T-cell (primary cell): Measurements from ENCODE around the gene RUNX3. TPM values are rescaled to one million over a fixed set of nuclear protein-coding genes. Genes with fewer than 3 reads are reported as not detected.

ENCODE experiments used
- ATAC-seq, 4 experiments: fragments of 200-7000 bp in 3 of 4; fragments of 150-1000 bp in 1 of 4; cut with Tn5 transposase; replicated peaks in 1 of 4; 1 replicate in 3 of 4; 2 replicates in 1 of 4; pipeline ENCODE4 v1.10.0; 2021; ENCODE audit warnings: moderate library complexity in 3 of 4, mild to moderate bottlenecking in 2 of 4, moderate number of reproducible peaks in 1 of 4
- CTCF ChIA-PET, 2 donors: fragments of 300-600 bp; sonication (Branson Sonifier 250); formaldehyde crosslinking; loops; one replicate each; lab custom pipeline; 2022; ENCODE audit warnings: antibody characterized with exemption in 2 of 2; lab: Charles Lee
- POLR2A ChIA-PET, 2 donors: fragments of 300-600 bp; sonication (Branson Sonifier 250); formaldehyde crosslinking; loops; one replicate each; lab custom pipeline; 2022; ENCODE audit warnings: antibody characterized with exemption in 2 of 2; lab: Charles Lee
- DNase-seq, 35 experiments: peaks; one replicate each; pipeline versions ENCODE4 v3.0.0 to v3.0.0-alpha.2; 2013 to 2023
- H3K27ac ChIP-seq: one replicate; pipeline ENCODE4 v1.5.1; 2013; ENCODE audit warnings: low read length
- H3K27me3 ChIP-seq, 2 experiments: replicated peaks in 1 of 2; 1 replicate in 1 of 2; 2 replicates in 1 of 2; pipeline versions ENCODE4 v1.6.1 to v1.7.0; 2013; ENCODE audit warnings: low read length in 1 of 2, mixed read lengths in 1 of 2; ENCODE audit not compliant: control insufficient read depth in 2 of 2, insufficient read depth in 2 of 2; ENCODE audit errors: extremely low read depth in 1 of 2
- H3K36me3 ChIP-seq, 2 donors: 1 replicate in 1 of 2; 2 replicates in 1 of 2; pipeline versions ENCODE4 v1.6.1 to v1.7.0; 2013; ENCODE audit warnings: low read length in 1 of 2; ENCODE audit not compliant: control insufficient read depth in 2 of 2, insufficient read depth in 1 of 2; ENCODE audit errors: extremely low read depth in 1 of 2
- H3K4me1 ChIP-seq, 2 experiments: 1 replicate in 1 of 2; 2 replicates in 1 of 2; pipeline versions ENCODE4 v1.6.1 to v1.7.0; 2013; ENCODE audit warnings: low read length in 2 of 2, mixed read lengths in 1 of 2; ENCODE audit not compliant: insufficient read depth in 2 of 2, control insufficient read depth in 1 of 2; ENCODE audit errors: extremely low read depth in 1 of 2
- H3K4me3 ChIP-seq, 2 donors: 1 replicate in 1 of 2; 2 replicates in 1 of 2; pipeline versions ENCODE4 v1.5.1 to v1.7.0; 2013; ENCODE audit warnings: mild to moderate bottlenecking in 2 of 2, low read length in 1 of 2, moderate library complexity in 1 of 2; ENCODE audit not compliant: control insufficient read depth in 1 of 2; ENCODE audit errors: extremely low read depth in 1 of 2
- H3K9me3 ChIP-seq: 2 replicates; pipeline ENCODE4 v1.7.0; 2013
- H3K27ac Mint-ChIP-seq, 2 donors: one replicate each; pipeline ENCODE4 v1.8.0; 2020 to 2021; ENCODE audit warnings: mild to moderate bottlenecking in 2 of 2, mixed read lengths in 2 of 2
- H3K27me3 Mint-ChIP-seq, 2 donors: one replicate each; pipeline ENCODE4 v1.8.0; 2021 to 2022; ENCODE audit warnings: mixed read lengths in 2 of 2
- H3K36me3 Mint-ChIP-seq: one replicate; pipeline ENCODE4 v1.8.0; 2021; ENCODE audit warnings: mixed read lengths
- H3K4me1 Mint-ChIP-seq, 3 donors: one replicate each; pipeline ENCODE4 v1.8.0; 2020 to 2022; ENCODE audit warnings: mixed read lengths in 3 of 3, mild to moderate bottlenecking in 1 of 3
- H3K4me3 Mint-ChIP-seq, 3 donors: one replicate each; pipeline ENCODE4 v1.8.0; 2020 to 2022; ENCODE audit warnings: mild to moderate bottlenecking in 3 of 3, mixed read lengths in 3 of 3, moderate library complexity in 3 of 3
- H3K9me3 Mint-ChIP-seq, 3 donors: one replicate each; pipeline ENCODE4 v1.8.0; 2020 to 2022; ENCODE audit warnings: mixed read lengths in 3 of 3
- WGBS: methylation state at CpG from one replicate; pipeline ENCODE4 v1.1.5; 2013; ENCODE audit warnings: missing lambda C conversion rate; ENCODE audit not compliant: insufficient coverage; 5-methylcytosine and 5-hydroxymethylcytosine counted together
- total RNA-seq, 35 experiments: library from RNA in 6 of 35; stranded (reverse) in 6 of 35; fragments of 120-200 nt in 1 of 35; gene quantifications; one replicate each; pipeline versions ENCODE4 v1.2.1 to v1.2.4 and lab custom pipeline; 2013 to 2026

Gene RUNX3
- total RNA-seq, 5 donors from 2014 or later (not counting 1 experiment from before 2014, with no cell fraction given), result 140 to 220 (median 145) TPM

DNA sequence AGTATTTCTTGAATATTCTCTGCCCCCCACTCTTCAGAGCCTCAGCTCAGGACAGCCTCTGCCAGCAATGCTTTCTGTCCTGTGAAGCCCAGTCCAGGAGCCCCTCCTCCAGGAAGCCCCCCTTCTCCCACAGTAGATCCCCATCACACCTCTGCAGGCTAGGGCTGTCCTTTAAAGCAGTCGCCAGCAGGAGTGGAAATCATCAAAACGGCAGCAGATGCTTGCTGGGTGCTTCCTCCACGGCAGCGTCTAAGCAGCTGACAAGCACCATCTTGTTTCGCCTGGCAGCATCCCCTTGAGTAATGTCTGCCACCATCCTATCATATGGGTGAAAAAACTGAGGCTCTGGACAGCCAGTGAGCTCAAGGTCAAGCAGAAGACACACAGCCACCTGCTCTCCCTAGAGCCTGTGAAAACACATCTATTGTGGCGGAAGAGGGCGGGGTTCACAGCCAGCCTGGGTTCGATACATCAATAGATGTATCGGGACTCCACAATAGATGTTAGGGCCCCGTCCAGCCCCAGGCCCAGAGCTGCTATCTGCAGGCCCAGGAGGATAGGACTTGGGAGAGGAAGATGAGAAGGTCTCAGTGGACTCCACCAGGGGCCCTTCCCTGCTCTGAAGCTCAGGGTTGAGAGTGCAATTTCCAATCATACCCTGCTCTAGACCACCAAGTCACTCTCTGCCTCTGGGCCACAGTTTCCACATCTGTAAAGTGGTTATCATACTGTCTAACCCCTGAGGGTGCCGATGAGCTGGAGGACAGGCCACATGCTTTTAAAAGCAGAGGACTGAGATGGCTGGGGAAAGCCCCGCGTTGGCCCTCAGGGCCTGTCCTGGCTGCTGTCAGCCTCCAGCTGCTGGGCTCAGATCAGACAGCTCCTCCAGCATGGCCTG lies 17.5 kb downstream of the RUNX3 start:
- ChIA-PET CTCF (interaction anchor here (0.7 to 1.5 kb wide), 4 partner anchors 14 to 18 kb away, joined by 3 to 5 read pairs (median 4); partner anchors contain the start of gene RUNX3 (in 2 of the 2)), POLR2A (interaction anchor here (0.5 to 5.7 kb wide), 5 partner anchors 9 to 41 kb away, joined by 5 to 91 read pairs (median 7); partner anchors contain the start of gene RUNX3 (in 1 of the 2))
- H3K9me3 Mint-ChIP-seq, result no peaks in the 10 kb centered on the region
- no peaks in the 10 kb centered on the region for H3K27me3 ChIP-seq
- H3K4me1 ChIP-seq, result peaks cover 0 to 98% of the 10 kb centered on the region in 2 experiments
- H3K9me3 ChIP-seq, result no peaks in the 10 kb centered on the region
- H3K4me1 Mint-ChIP-seq, result peaks cover 57 to 93% (median 84%) of the 10 kb centered on the region in 3 donors
- H3K27ac ChIP-seq, result peak overlapping the region; percentile 96
- 44% methylated on average over 9 of the region's 13 CpGs for WGBS
- ATAC-seq (no peak), DNase-seq (peak in 3 of 35 experiments; percentile 22 to 62 (median 42))
- peaks cover 33 to 92% of the 10 kb centered on the region in 2 donors for H3K36me3 ChIP-seq
- H3K4me3 Mint-ChIP-seq, result peak overlapping the region in 1 of 3 donors; percentile 42
- no peak overlapping the region for H3K4me3 ChIP-seq
- peak overlapping the region; percentile 93 to 97 for H3K27ac Mint-ChIP-seq
- peaks cover 47% of the 10 kb centered on the region for H3K36me3 Mint-ChIP-seq
- no peaks in the 10 kb centered on the region for H3K27me3 Mint-ChIP-seq

DNA sequence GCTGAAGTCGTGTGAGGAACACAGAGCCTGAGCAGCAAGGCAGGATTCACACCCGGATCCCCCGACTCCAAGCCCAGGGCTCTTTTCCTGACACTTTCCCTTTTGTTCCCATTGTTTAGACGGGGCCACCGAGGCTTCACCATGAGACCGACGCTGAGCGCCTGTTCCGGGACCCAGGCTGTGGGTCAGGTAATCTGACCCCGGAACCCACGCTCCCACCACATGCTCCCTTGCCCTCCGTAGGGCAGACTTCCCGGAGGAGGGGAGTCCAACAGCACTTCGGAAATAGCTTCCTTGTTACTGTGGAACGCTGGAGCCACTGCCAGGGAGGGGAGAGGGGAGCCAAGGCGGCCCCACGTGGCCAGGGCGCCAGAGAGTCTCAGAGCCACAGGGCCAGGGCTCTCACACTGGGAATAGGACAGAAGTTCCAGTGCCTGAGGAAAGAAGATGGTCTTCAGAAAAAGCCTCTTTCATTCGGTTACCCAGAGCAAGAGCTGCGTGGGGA lies 18.4 kb downstream of the RUNX3 start:
- peaks cover 48% of the 10 kb centered on the region for H3K36me3 Mint-ChIP-seq
- peaks cover 57 to 90% (median 78%) of the 10 kb centered on the region in 3 donors for H3K4me1 Mint-ChIP-seq
- no peaks in the 10 kb centered on the region for H3K9me3 Mint-ChIP-seq
- Histone ChIP-seq H3K27ac (peak overlapping the region; percentile 96), H3K27me3 (no peaks in the 10 kb centered on the region), H3K36me3 (peaks cover 36 to 91% of the 10 kb centered on the region in 2 donors), H3K4me1 (peaks cover 0 to 97% of the 10 kb centered on the region in 2 experiments), H3K9me3 (no peaks in the 10 kb centered on the region), H3K4me3 (no peak overlapping the region)
- WGBS, result 87% methylated on average over 18 of the region's 20 CpGs
- peak overlapping the region in 1 of 3 donors; percentile 37 for H3K4me3 Mint-ChIP-seq
- DNase-seq (no peak), ATAC-seq (no peak)
- H3K27ac Mint-ChIP-seq, result peak overlapping the region; percentile 93 to 97
- no peaks in the 10 kb centered on the region for H3K27me3 Mint-ChIP-seq
- ChIA-PET CTCF (interaction anchor here in 1 of 2 donors (0.6 to 1.5 kb wide), 6 partner anchors 13 to 64 kb away, joined by 3 to 11 read pairs (median 4); partner anchors contain the start of gene RUNX3), POLR2A (interaction anchor here (0.5 to 5.7 kb wide), 7 partner anchors 11 to 154 kb away, joined by 3 to 91 read pairs (median 5); partner anchors contain the start of gene RUNX3 (in 1 of the 2))

DNA sequence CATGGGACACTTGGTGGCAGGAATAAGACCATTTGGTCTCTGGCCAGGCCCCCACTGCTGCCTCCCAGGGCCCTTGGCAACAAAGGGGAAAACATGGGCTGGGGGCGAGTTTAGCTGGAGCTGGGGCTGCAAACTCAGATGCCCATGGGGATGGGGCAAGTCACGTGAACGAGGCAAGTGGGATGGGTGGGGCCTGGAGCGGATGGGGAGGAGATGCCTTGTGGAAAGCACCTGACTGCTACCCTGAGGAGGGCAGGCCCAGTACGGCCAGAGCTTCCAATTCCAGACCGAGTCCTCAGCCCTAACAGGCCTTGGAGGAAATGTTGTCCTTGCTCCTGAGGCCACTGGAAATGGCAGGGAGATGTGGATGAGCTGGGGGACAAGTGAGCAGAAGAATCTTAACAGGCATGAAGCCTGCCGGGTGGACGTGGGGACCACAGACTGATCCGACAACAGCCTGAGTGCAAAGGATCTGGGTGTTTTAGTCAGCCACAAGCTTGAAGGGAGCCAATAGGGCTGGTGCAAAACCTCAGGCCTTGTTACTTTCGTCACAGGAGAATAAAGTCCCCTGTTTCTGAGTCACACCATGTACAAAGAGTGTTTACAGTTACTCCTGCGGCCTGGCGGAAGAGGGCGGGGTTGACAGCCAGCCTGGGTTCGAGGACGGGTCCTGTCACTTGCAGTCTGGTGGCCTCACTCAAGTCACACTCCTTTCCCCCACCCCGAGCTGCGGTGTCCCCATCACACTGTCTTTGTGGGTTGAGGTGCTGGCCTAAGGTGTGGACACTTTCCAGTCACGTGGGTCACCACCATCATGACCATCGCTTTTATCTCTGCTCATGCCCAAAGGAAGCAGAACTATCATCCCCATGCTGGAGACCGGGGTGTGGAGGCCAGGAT lies 19.1 kb downstream of the RUNX3 start:
- Histone ChIP-seq H3K36me3 (peaks cover 36 to 91% of the 10 kb centered on the region in 2 donors), H3K4me3 (peak overlapping the region in 1 of 2 donors; percentile 25), H3K4me1 (peaks cover 0 to 97% of the 10 kb centered on the region in 2 experiments), H3K27ac (peak overlapping the region; percentile 96), H3K27me3 (no peaks in the 10 kb centered on the region), H3K9me3 (no peaks in the 10 kb centered on the region)
- Mint-ChIP-seq H3K27ac (peak overlapping the region; percentile 93 to 97), H3K9me3 (no peaks in the 10 kb centered on the region), H3K4me1 (peaks cover 57 to 86% (median 75%) of the 10 kb centered on the region in 3 donors), H3K27me3 (no peaks in the 10 kb centered on the region), H3K36me3 (peaks cover 51% of the 10 kb centered on the region), H3K4me3 (peak overlapping the region; percentile 37 to 65 (median 62))
- 61% methylated on average over 11 of the region's 20 CpGs for WGBS
- DNase-seq, result peak; percentile 43 to 92 (median 81)
- peak; percentile 83 to 88 (median 86) for ATAC-seq
- CTCF ChIA-PET, result interaction anchor here in 1 of 2 donors (0.6 to 1.4 kb wide), 6 partner anchors 14 to 155 kb away, joined by 3 to 11 read pairs (median 4); partner anchors contain the start of gene RUNX3
- POLR2A ChIA-PET, result interaction anchor here (0.6 to 5.7 kb wide), 8 partner anchors 10 to 155 kb away, joined by 3 to 91 read pairs (median 4); partner anchors contain the start of gene RUNX3 (in 1 of the 2)

DNA sequence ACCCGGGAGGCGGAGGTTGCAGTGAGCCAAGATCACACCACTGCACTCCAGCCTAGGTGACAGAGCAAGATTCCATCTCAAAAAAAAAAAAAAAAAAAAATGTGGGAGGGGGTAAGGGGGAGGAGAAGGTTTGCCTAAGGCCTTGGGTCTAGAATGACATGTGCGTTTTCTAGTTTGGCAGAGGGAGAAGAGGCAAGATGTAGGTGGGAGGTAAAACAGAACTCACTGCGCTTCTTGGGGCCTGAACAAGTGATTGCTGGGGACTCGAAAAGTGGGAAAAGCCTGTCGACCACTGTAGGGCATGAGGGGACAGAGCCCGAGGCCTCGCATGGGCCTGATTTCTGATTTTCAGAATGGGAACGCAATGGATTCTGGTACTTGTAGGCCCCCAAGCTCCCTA lies 19.9 kb downstream of the RUNX3 start:
- ATAC-seq (no peak), DNase-seq (no peak)
- Histone ChIP-seq H3K4me3 (peak overlapping the region in 1 of 2 donors; percentile 25), H3K27ac (peak overlapping the region; percentile 96), H3K36me3 (peaks cover 33 to 91% of the 10 kb centered on the region in 2 donors), H3K4me1 (peaks cover 0 to 97% of the 10 kb centered on the region in 2 experiments), H3K27me3 (no peaks in the 10 kb centered on the region), H3K9me3 (no peaks in the 10 kb centered on the region)
- Mint-ChIP-seq H3K36me3 (peaks cover 48% of the 10 kb centered on the region), H3K4me3 (peak overlapping the region in 1 of 3 donors; percentile 37), H3K4me1 (peaks cover 52 to 78% (median 69%) of the 10 kb centered on the region in 3 donors), H3K27ac (peak overlapping the region; percentile 93 to 97), H3K9me3 (no peaks in the 10 kb centered on the region), H3K27me3 (no peaks in the 10 kb centered on the region)
- WGBS, result 97% methylated on average over 7 of the region's 9 CpGs
- ChIA-PET POLR2A (interaction anchor here in 1 of 2 donors (0.6 to 5.7 kb wide), 2 partner anchors 15 to 44 kb away, joined by 3 to 91 read pairs; partner anchors contain the start of gene RUNX3), CTCF (interaction anchor here in 1 of 2 donors (1.4 kb wide), 1 partner anchor 20 kb away, joined by 9 read pairs; the partner anchor contains the start of gene RUNX3)

DNA sequence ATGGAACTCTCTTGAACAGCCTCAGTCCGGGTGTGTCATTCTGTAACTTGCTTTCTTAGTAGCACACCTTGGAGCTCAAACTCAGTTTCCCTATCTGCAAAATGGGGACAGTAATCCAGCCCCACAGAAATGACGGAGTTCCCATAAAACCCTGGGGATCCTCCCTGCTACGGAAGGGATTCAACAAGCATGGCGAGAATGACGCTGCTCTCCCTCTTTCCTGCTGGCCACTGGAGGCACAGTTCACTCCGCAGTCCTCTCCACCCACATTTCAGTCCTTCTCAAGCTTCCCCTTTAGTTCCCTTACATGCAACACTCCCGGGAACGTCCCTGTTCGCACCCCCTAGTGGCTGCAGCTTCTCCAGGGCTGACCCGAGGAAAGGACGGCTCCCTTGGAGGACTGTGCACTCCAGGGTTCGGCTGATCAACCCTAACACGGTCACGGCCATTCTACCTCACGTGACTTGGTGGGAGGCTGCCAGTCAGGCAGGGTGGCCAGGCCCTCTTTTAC lies 20.6 kb downstream of the RUNX3 start:
- DNase-seq, result no peak
- no peaks in the 10 kb centered on the region for H3K27me3 Mint-ChIP-seq
- ChIA-PET POLR2A (interaction anchor here (0.5 to 0.9 kb wide), 4 partner anchors 14 to 587 kb away, joined by 3 read pairs; no protein-coding TSS in a partner anchor), CTCF (interaction anchor here in 1 of 2 donors (0.7 kb wide), 1 partner anchor 192 kb away, joined by 3 read pairs; no protein-coding TSS in a partner anchor)
- H3K4me3 Mint-ChIP-seq, result peak overlapping the region in 1 of 3 donors; percentile 2
- Histone ChIP-seq H3K4me3 (no peak overlapping the region), H3K27ac (peak overlapping the region; percentile 96), H3K9me3 (no peaks in the 10 kb centered on the region), H3K27me3 (no peaks in the 10 kb centered on the region), H3K36me3 (peaks cover 37 to 91% of the 10 kb centered on the region in 2 donors), H3K4me1 (peaks cover 0 to 97% of the 10 kb centered on the region in 2 experiments)
- no peaks in the 10 kb centered on the region for H3K9me3 Mint-ChIP-seq
- no peak for ATAC-seq
- H3K27ac Mint-ChIP-seq, result peak overlapping the region; percentile 93 to 97
- peaks cover 43% of the 10 kb centered on the region for H3K36me3 Mint-ChIP-seq
- peaks cover 45 to 71% (median 63%) of the 10 kb centered on the region in 3 donors for H3K4me1 Mint-ChIP-seq
- 92% methylated on average over 15 of the region's 15 CpGs for WGBS
